Loucy (cell line): ENCODE data around the gene CAPN1.
"Not testable (repeated sequence)": the region's sequence is repeated elsewhere in the genome, so short reads cannot be mapped to it uniquely, and the experiment has no call there.

ENCODE experiments used
- H2AFZ ChIP-seq: fragments of 200-600 bp; sonication (generic); 2 replicates; pipeline ENCODE4 v1.6.0; 2016; ENCODE audit warnings: antibody characterized with exemption, mild to moderate bottlenecking, low read length, moderate library complexity
- H3F3A ChIP-seq: fragments of 200-600 bp; 2 replicates; pipeline ENCODE4 v1.6.0; 2016; ENCODE audit warnings: antibody characterized with exemption, low read depth, mild to moderate bottlenecking
- H3K27me3 ChIP-seq: fragments of 200-600 bp; sonication (generic); 2 replicates; pipeline ENCODE4 v1.6.1; 2014; ENCODE audit warnings: low read length, mild to moderate bottlenecking; ENCODE audit not compliant: insufficient read depth, poor library complexity, severe bottlenecking
- H3K36me3 ChIP-seq: fragments of 200-600 bp; sonication (generic); 2 replicates; pipeline ENCODE4 v1.6.1; 2016; ENCODE audit warnings: low read length; ENCODE audit not compliant: insufficient read depth
- H3K4me1 ChIP-seq: fragments of 200-600 bp; sonication (generic); 2 replicates; pipeline ENCODE4 v1.5.1; 2014; ENCODE audit warnings: low read length, mild to moderate bottlenecking; ENCODE audit not compliant: insufficient read depth, poor library complexity, severe bottlenecking
- H3K4me2 ChIP-seq: fragments of 200-600 bp; sonication (generic); 2 replicates; pipeline ENCODE4 v1.6.0; 2014; ENCODE audit warnings: antibody characterized with exemption, low read length, low read depth, mild to moderate bottlenecking; ENCODE audit not compliant: poor library complexity, severe bottlenecking
- H3K4me3 ChIP-seq: fragments of 200-600 bp; sonication (generic); 2 replicates; pipeline ENCODE4 v1.5.1; 2014; ENCODE audit warnings: low read length, mild to moderate bottlenecking, mixed read lengths; ENCODE audit not compliant: poor library complexity, severe bottlenecking
- H3K79me2 ChIP-seq: fragments of 200-600 bp; sonication (generic); 2 replicates; pipeline ENCODE4 v1.6.1; 2014; ENCODE audit warnings: low read length; ENCODE audit not compliant: insufficient read depth
- H3K9ac ChIP-seq: fragments of 200-600 bp; sonication (generic); 2 replicates; pipeline ENCODE4 v1.6.0; 2014; ENCODE audit warnings: mild to moderate bottlenecking, low read depth, low read length, moderate library complexity; ENCODE audit not compliant: poor library complexity, severe bottlenecking
- H3K9me2 ChIP-seq: fragments of 200-600 bp; sonication (generic); replicated peaks from 2 replicates; pipeline ENCODE4 v1.6.1; 2016; ENCODE audit warnings: low read depth, low read length, mixed read lengths
- H3K9me3 ChIP-seq: fragments of 200-600 bp; sonication (generic); 2 replicates; pipeline ENCODE4 v1.6.1; 2014; ENCODE audit warnings: mild to moderate bottlenecking, antibody characterized with exemption, low read length, low read depth; ENCODE audit not compliant: insufficient read depth
- H4K20me1 ChIP-seq: fragments of 200-600 bp; sonication (generic); 2 replicates; pipeline ENCODE4 v1.6.0; 2014; ENCODE audit warnings: antibody characterized with exemption, low read length, mild to moderate bottlenecking; ENCODE audit not compliant: insufficient read depth, poor library complexity, severe bottlenecking
- CTCF ChIP-seq: fragments of 200-600 bp; sonication (generic); conservative IDR thresholded peaks from 2 replicates; pipeline ENCODE4 v1.5.1; 2014; ENCODE audit warnings: mild to moderate bottlenecking, antibody characterized with exemption, low read length
- EZH2phosphoT487 ChIP-seq: fragments of 200-600 bp; IDR thresholded peaks from 2 replicates; pipeline ENCODE4 v1.6.1; 2018; ENCODE audit warnings: antibody characterized with exemption, mild to moderate bottlenecking, moderate library complexity, borderline replicate concordance

The CAPN1 gene

GRCh38 chr11:65246506-65246905, 64.8 kb downstream of the CAPN1 start:
- H3K79me2 ChIP-seq = no peaks in the 10 kb centered on the region
- H3K9me2 ChIP-seq = no peaks in the 10 kb centered on the region
- no peak overlapping the region for H2AFZ ChIP-seq
- TF ChIP-seq EZH2phosphoT487 = no peak
- no peak for TF ChIP-seq CTCF
- no peaks in the 10 kb centered on the region for H3K27me3 ChIP-seq
- no peak overlapping the region for H3K4me2 ChIP-seq
- H3K4me3 ChIP-seq = no peak overlapping the region
- no peak overlapping the region for H3K9ac ChIP-seq
- H3K9me3 ChIP-seq = peaks cover 5% of the 10 kb centered on the region; the same call in 1 of the 2 replicates
- H3K4me1 ChIP-seq = no peaks in the 10 kb centered on the region
- H4K20me1 ChIP-seq = no peaks in the 10 kb centered on the region
- H3K36me3 ChIP-seq = 0 out of 2 replicates have a peak, but pooled peaks cover 7% of the 10 kb centered on the region
- no peaks in the 10 kb centered on the region for H3F3A ChIP-seq

- H3K4me1 ChIP-seq, H4K20me1 ChIP-seq, H3F3A ChIP-seq, H3K36me3 ChIP-seq, H3K9me3 ChIP-seq, H3K79me2 ChIP-seq, H2AFZ ChIP-seq, H3K27me3 ChIP-seq, H3K4me3 ChIP-seq, H3K4me2 ChIP-seq, H3K9me2 ChIP-seq, H3K9ac ChIP-seq: not testable (repeated sequence)
Measured at GRCh38 chr11:65248184-65248710, 66.5 kb downstream of the CAPN1 start.

- no peaks in the 10 kb centered on the region for H3K9me3 ChIP-seq
- H3K9ac ChIP-seq = no peak overlapping the region
- TF ChIP-seq CTCF (no peak), EZH2phosphoT487 (no peak)
- no peaks in the 10 kb centered on the region for H4K20me1 ChIP-seq
- H3K27me3 ChIP-seq = no peaks in the 10 kb centered on the region
- H2AFZ ChIP-seq = no peak overlapping the region
- no peaks in the 10 kb centered on the region for H3K4me1 ChIP-seq
- H3K4me3 ChIP-seq = no peak overlapping the region
- H3F3A ChIP-seq = no peaks in the 10 kb centered on the region
- H3K36me3 ChIP-seq = no peaks in the 10 kb centered on the region
- H3K4me2 ChIP-seq = no peak overlapping the region
- H3K9me2 ChIP-seq = no peaks in the 10 kb centered on the region
- H3K79me2 ChIP-seq = no peaks in the 10 kb centered on the region
Measured at GRCh38 chr11:65251476-65251875, 69.7 kb downstream of the CAPN1 start.

GRCh38 chr11:65254724-65255123, 73.0 kb downstream of the CAPN1 start:
- H3K4me3 ChIP-seq = no peak overlapping the region
- TF ChIP-seq CTCF (no peak), EZH2phosphoT487 (no peak)
- H3K79me2 ChIP-seq = no peaks in the 10 kb centered on the region
- H2AFZ ChIP-seq = no peak overlapping the region
- peaks cover 10% of the 10 kb centered on the region for H3K4me1 ChIP-seq
- no peak overlapping the region for H3K9ac ChIP-seq
- H3K4me2 ChIP-seq = no peak overlapping the region
- no peaks in the 10 kb centered on the region for H4K20me1 ChIP-seq
- H3K9me2 ChIP-seq = no peaks in the 10 kb centered on the region
- H3K36me3 ChIP-seq = no peaks in the 10 kb centered on the region
- peaks cover 5% of the 10 kb centered on the region; the same call in 1 of the 2 replicates for H3F3A ChIP-seq
- no peaks in the 10 kb centered on the region for H3K9me3 ChIP-seq
- no peaks in the 10 kb centered on the region for H3K27me3 ChIP-seq
